Measurements from ENCODE around the gene TNS3.
A peak's percentile ranks its signal among the peaks of the same experiment; 100 is the strongest.

Gene TNS3

GRCh38 chr7:47303695-47304453 is 278.0 kb downstream of the TNS3 start:
- DNase-seq (ENCODE audit: low read depth in 2 of 2), result no peak

- DNase-seq (ENCODE audit: low read depth in 2 of 2), result no peak
Measured at GRCh38 chr7:47303014-47303694, 278.8 kb downstream of the TNS3 start.

GRCh38 chr7:47302560-47302959 is 279.4 kb downstream of the TNS3 start:
- no peak for DNase-seq (ENCODE audit: low read depth in 2 of 2)

GRCh38 chr7:47301657-47302295 is 280.1 kb downstream of the TNS3 start:
- DNase-seq (ENCODE audit: low read depth in 2 of 2), result no peak

GRCh38 chr7:47301105-47301477 is 280.8 kb downstream of the TNS3 start:
- DNase-seq (ENCODE audit: low read depth in 2 of 2), result no peak

- DNase-seq (ENCODE audit: low read depth in 2 of 2), result no peak
Measured at GRCh38 chr7:47300472-47301104, 281.3 kb downstream of the TNS3 start.

- DNase-seq (ENCODE audit: low read depth in 2 of 2), result no peak
Measured at GRCh38 chr7:47299496-47299895, 282.4 kb downstream of the TNS3 start.

GRCh38 chr7:47298636-47299035 is 283.3 kb downstream of the TNS3 start:
- no peak for DNase-seq (ENCODE audit: low read depth in 2 of 2)

GRCh38 chr7:47297120-47297519 is 284.8 kb downstream of the TNS3 start:
- no peak for DNase-seq (ENCODE audit: low read depth in 2 of 2)

GRCh38 chr7:47295606-47296005 is 286.3 kb downstream of the TNS3 start:
- no peak for DNase-seq (ENCODE audit: low read depth in 2 of 2)

- no peak for DNase-seq (ENCODE audit: low read depth in 2 of 2)
Measured at GRCh38 chr7:47294556-47295222, 287.2 kb downstream of the TNS3 start.

- no peak for DNase-seq (ENCODE audit: low read depth in 2 of 2)
Measured at GRCh38 chr7:47293884-47294555, 287.9 kb downstream of the TNS3 start.

- DNase-seq (ENCODE audit: low read depth in 2 of 2), result no peak
Measured at GRCh38 chr7:47292832-47293309, 289.0 kb downstream of the TNS3 start.

GRCh38 chr7:47291461-47292081 is 290.3 kb downstream of the TNS3 start:
- peak; percentile 42 to 44 for DNase-seq (ENCODE audit: low read depth in 2 of 2)

GRCh38 chr7:47290867-47291266 is 291.0 kb downstream of the TNS3 start:
- no peak for DNase-seq (ENCODE audit: low read depth in 2 of 2)

GRCh38 chr7:47290466-47290865 is 291.4 kb downstream of the TNS3 start:
- DNase-seq (ENCODE audit: low read depth in 2 of 2), result no peak

GRCh38 chr7:47288060-47288459 is 293.9 kb downstream of the TNS3 start:
- DNase-seq (ENCODE audit: low read depth in 2 of 2), result no peak

- peak; percentile 89 to 91 for DNase-seq (ENCODE audit: low read depth in 2 of 2)
Measured at GRCh38 chr7:47285860-47286491, 295.9 kb downstream of the TNS3 start.

- DNase-seq (ENCODE audit: low read depth in 2 of 2), result no peak
Measured at GRCh38 chr7:47284691-47285635, 296.9 kb downstream of the TNS3 start.
